HFFc6 (cell line): ENCODE measurements around the gene ADGRB3. TPM values are rescaled to one million over a fixed set of nuclear protein-coding genes. Genes with fewer than 3 reads are reported as not detected.

Experiments
- DNase-seq: peaks from one replicate; pipeline ENCODE4 v3.0.0-alpha.2; 2018
- H3K27ac Mint-ChIP-seq: 2 replicates; pipeline ENCODE4 v1.8.0; 2020; ENCODE audit warnings: mild to moderate bottlenecking, mixed read lengths
- H3K27me3 Mint-ChIP-seq: 2 replicates; pipeline ENCODE4 v1.8.0; 2021; ENCODE audit warnings: mild to moderate bottlenecking, moderate library complexity, mixed read lengths; ENCODE audit not compliant: insufficient read depth
- H3K36me3 Mint-ChIP-seq: 2 replicates; pipeline ENCODE4 v1.8.0; 2021; ENCODE audit warnings: low read depth, mixed read lengths
- H3K4me1 Mint-ChIP-seq: 2 replicates; pipeline ENCODE4 v1.8.0; 2020; ENCODE audit warnings: low read depth, mixed read lengths
- H3K4me3 Mint-ChIP-seq: 2 replicates; pipeline ENCODE4 v1.8.0; 2020; ENCODE audit warnings: mild to moderate bottlenecking, moderate library complexity, mixed read lengths
- H3K9me3 Mint-ChIP-seq: 2 replicates; pipeline ENCODE4 v1.8.0; 2020; ENCODE audit warnings: mild to moderate bottlenecking, mixed read lengths
- CTCF ChIP-seq: fragments of 200-600 bp; sonication (generic); IDR thresholded peaks from 2 replicates; pipeline ENCODE4 v1.5.0; 2021; ENCODE audit warnings: antibody characterized with exemption, mild to moderate bottlenecking
- total RNA-seq, 6 experiments: library from RNA; stranded (reverse); fragmentation: NEBNext Ultra II Directional; extraction: Animal tissue kit (Norgen Biotek cat#: 25700); gene quantifications; 2 replicates in 1 of 6; 3 replicates in 5 of 6; pipeline ENCODE4 v1.2.3, GENCODE V29; 2021

ADGRB3 gene
- total RNA-seq, 6 experiments from 2014 or later: 0.05 to 0.07 (median 0.05) TPM; not detected in 3

- Mint-ChIP-seq H3K4me1 (no peaks in the 10 kb centered on the region), H3K9me3 (peaks cover 25% of the 10 kb centered on the region), H3K4me3 (no peak overlapping the region), H3K27me3 (no peaks in the 10 kb centered on the region), H3K27ac (no peak overlapping the region), H3K36me3 (no peaks in the 10 kb centered on the region)
- TF ChIP-seq CTCF: no peak
- no peak for DNase-seq
Measured at GRCh38 chr6:69392745-69393144, 757.7 kb downstream of the ADGRB3 start.

GRCh38 chr6:69398311-69398710, 763.2 kb downstream of the ADGRB3 start:
- H3K4me1 Mint-ChIP-seq: no peaks in the 10 kb centered on the region
- H3K27me3 Mint-ChIP-seq: no peaks in the 10 kb centered on the region
- H3K9me3 Mint-ChIP-seq: peaks cover 10% of the 10 kb centered on the region
- TF ChIP-seq CTCF: no peak
- H3K27ac Mint-ChIP-seq: no peak overlapping the region
- DNase-seq: no peak
- no peaks in the 10 kb centered on the region for H3K36me3 Mint-ChIP-seq
- no peak overlapping the region for H3K4me3 Mint-ChIP-seq

GRCh38 chr6:69398729-69399128, 763.6 kb downstream of the ADGRB3 start:
- Mint-ChIP-seq H3K27ac (no peak overlapping the region), H3K4me1 (no peaks in the 10 kb centered on the region), H3K9me3 (peaks cover 10% of the 10 kb centered on the region), H3K36me3 (no peaks in the 10 kb centered on the region), H3K4me3 (no peak overlapping the region), H3K27me3 (no peaks in the 10 kb centered on the region)
- no peak for DNase-seq
- TF ChIP-seq CTCF: no peak

GRCh38 chr6:69408886-69409285, 773.8 kb downstream of the ADGRB3 start:
- Mint-ChIP-seq H3K36me3 (no peaks in the 10 kb centered on the region), H3K4me3 (no peak overlapping the region), H3K27me3 (no peaks in the 10 kb centered on the region), H3K4me1 (no peaks in the 10 kb centered on the region), H3K27ac (no peak overlapping the region), H3K9me3 (peaks cover 41% of the 10 kb centered on the region)
- DNase-seq: no peak
- no peak for TF ChIP-seq CTCF

GRCh38 chr6:69416776-69417175, 781.7 kb downstream of the ADGRB3 start:
- Mint-ChIP-seq H3K9me3 (peaks cover 26% of the 10 kb centered on the region), H3K36me3 (no peaks in the 10 kb centered on the region), H3K27ac (no peak overlapping the region), H3K4me1 (no peaks in the 10 kb centered on the region), H3K27me3 (no peaks in the 10 kb centered on the region), H3K4me3 (no peak overlapping the region)
- TF ChIP-seq CTCF: no peak
- DNase-seq: no peak

GRCh38 chr6:69421269-69421668, 786.2 kb downstream of the ADGRB3 start:
- no peak overlapping the region for H3K4me3 Mint-ChIP-seq
- H3K9me3 Mint-ChIP-seq: peaks cover 25% of the 10 kb centered on the region
- no peaks in the 10 kb centered on the region for H3K27me3 Mint-ChIP-seq
- H3K36me3 Mint-ChIP-seq: no peaks in the 10 kb centered on the region
- DNase-seq: no peak
- no peaks in the 10 kb centered on the region for H3K4me1 Mint-ChIP-seq
- no peak for TF ChIP-seq CTCF
- H3K27ac Mint-ChIP-seq: no peak overlapping the region
